ENCODE data around the gene CTPS1. TPM values are rescaled to one million over a fixed set of nuclear protein-coding genes. Genes with fewer than 3 reads are reported as not detected.

Gene CTPS1
- total RNA-seq, 1 experiment from 2014 or later: 112 TPM

DNA sequence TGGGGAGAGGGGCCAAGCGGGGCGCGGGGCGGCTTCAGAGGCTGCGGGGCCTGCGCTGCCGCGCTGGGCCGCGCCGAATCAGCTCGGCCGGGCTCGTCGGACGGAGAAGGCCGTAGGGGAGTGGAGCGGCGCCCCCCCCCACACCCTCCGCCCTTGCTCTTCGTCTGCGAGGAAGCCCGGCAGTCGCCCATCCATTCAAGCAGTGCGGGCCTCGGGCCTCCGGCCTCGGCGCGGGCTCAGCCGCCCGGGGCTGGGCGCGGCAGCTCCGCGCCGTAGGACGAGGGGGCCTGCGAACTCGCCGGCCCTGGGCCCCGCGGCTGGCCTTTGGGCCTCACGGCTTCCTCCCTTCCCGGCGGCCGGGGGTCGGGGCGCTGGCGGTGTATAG, 564 bp downstream of the CTPS1 start:
- Histone ChIP-seq H3K4me1 (peaks cover 5% of the 10 kb centered on the region; the same call in 1 of the 2 replicates), H3K36me3 (peaks cover 31% of the 10 kb centered on the region), H3K9me3 (replicated peaks) (no peaks in the 10 kb centered on the region), H3K27me3 (no peaks in the 10 kb centered on the region), H3K27ac (peak overlapping the region; percentile 93), H3K4me3 (peak overlapping the region; percentile 96)
- DNase-seq: peak in 1 of 2 experiments; percentile 29

DNA sequence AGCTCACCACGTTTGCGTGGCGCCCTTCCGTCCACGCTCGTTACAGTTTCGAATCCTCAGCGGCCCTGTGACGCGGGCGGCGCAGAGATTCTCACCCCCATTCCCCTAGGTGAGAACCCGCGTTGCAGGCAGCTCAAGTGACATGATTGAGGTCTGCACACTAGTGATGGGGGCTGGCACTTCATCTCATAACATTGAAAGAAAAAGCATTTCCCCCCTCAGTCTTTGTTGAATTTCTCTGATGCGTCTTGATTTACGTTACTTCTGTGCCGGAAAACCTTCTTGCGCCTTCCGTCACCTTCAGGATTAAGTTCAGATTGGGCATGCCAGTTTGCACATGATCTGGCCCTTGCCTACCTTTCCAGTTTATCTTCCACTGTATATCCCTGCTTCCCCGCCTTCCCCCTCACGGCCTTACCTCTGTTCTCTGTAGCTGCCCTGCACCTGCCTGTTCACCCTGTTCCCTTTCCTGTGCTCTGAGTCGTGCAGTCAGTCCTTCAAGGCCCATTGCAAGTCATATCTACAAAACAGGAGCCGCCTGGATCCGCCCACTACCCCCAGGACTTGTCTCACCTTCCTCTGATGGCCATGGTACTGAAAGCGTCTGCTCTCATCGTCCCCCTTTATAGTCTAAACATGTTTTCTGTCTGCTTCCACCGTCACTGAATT, 1.1 kb downstream of the CTPS1 start:
- Histone ChIP-seq H3K4me3 (peak overlapping the region; percentile 96), H3K36me3 (peaks cover 36% of the 10 kb centered on the region), H3K27me3 (no peaks in the 10 kb centered on the region), H3K4me1 (peaks cover 5% of the 10 kb centered on the region; the same call in 1 of the 2 replicates), H3K9me3 (replicated peaks) (no peaks in the 10 kb centered on the region), H3K27ac (peak overlapping the region; percentile 93)
- DNase-seq: peak; percentile 27 to 45

DNA sequence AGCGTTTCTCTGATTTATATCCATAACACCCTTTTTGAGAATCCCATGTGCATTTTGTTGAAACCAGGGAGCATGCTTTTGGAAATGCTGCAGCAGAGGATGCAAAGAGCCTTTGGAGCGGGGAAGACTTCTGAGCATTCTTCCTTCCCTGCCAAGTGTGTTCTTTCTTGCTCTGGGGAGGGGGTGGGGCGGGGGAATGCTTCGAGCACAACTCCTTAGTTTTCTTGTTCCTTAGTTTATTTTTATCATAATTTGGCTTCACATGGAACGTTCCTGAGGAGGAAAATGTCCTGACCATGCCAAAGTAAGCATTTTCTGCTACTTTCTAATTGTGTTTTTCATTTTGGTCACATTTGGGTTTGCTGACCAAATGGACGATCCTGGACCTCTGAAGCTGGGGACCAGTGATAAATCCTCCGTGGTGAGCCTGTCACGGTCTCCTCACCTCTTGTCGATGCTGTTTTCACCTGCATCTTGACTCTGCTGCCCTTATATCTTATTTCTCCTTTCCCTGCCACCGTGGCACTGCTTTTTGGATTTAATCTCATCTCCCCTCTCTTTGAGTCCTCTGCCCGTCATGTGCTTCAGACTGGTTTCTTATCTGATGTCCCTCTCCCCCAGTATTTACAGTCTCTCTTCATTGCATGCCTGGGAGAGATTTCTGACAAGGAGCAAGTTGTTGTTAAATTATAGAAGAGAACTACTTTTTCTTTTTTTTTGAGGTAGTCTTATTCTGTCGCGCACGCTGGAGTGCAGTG, 2.4 kb downstream of the CTPS1 start:
- DNase-seq: no peak
- Histone ChIP-seq H3K4me1 (peaks cover 5% of the 10 kb centered on the region; the same call in 1 of the 2 replicates), H3K4me3 (no peak overlapping the region), H3K36me3 (peaks cover 49% of the 10 kb centered on the region), H3K9me3 (replicated peaks) (no peaks in the 10 kb centered on the region), H3K27me3 (no peaks in the 10 kb centered on the region), H3K27ac (no peak overlapping the region)

DNA sequence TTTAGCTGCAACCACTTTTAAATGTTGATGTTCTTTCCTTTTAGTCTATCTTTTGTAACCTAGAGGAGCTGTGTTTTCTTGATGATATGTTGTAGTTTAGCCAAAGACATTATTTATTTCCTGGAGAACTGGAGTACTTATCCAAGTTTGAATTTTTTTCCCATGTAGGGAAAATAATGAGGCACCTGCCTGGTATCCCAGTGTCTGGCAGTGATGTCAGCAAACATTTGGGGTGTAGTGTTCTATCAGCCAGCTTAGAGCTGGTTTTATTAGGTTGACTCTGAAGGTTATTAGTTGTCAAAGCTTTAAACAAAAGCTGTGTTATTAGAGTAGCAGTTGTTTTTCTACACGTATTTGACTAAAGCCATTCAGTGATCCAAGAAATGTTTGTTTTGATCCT, 3.2 kb downstream of the CTPS1 start:
- H3K27ac ChIP-seq: no peak overlapping the region
- H3K36me3 ChIP-seq: peaks cover 58% of the 10 kb centered on the region
- no peaks in the 10 kb centered on the region for H3K9me3 ChIP-seq (replicated peaks)
- H3K27me3 ChIP-seq: no peaks in the 10 kb centered on the region
- no peak for DNase-seq
- peaks cover 5% of the 10 kb centered on the region; the same call in 1 of the 2 replicates for H3K4me1 ChIP-seq
- H3K4me3 ChIP-seq: no peak overlapping the region

DNA sequence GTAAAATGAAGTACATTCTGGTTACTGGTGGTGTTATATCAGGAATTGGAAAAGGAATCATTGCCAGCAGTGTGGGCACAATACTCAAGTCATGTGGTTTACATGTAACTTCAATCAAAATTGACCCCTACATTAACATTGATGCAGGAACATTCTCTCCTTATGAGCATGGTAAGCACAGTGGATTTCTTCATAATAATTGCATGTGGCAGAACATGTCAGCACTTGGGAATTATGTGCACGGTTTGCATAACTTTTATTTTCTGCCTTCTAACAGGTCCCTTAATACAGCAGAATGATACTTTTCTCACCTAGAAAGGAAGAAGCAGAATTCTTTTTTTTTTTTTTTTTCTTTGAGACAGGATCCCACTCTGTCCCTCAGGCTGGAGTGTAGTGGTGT, 3.8 kb downstream of the CTPS1 start:
- Histone ChIP-seq H3K27ac (no peak overlapping the region), H3K4me3 (no peak overlapping the region), H3K4me1 (peaks cover 5% of the 10 kb centered on the region; the same call in 1 of the 2 replicates)

DNA sequence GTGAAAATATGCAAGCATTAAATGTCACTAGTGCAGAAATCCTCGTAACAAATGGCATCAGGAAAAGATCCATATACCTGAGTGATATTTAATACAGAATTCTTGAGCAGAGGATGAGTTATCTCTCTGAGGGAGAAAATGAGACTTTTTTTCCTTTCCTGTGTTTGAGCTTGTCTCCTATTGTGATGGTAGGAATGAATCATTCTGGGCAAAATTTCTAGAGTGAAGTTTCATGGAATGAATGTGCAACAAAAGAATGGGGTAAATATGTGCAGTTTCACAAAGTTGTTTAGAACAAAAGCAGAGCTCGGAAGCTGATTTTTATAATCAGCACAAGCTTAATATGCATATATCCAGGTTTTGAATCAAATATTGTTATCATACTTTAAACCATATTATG, 4.6 kb downstream of the CTPS1 start:
- peaks cover 5% of the 10 kb centered on the region; the same call in 1 of the 2 replicates for H3K4me1 ChIP-seq
- no peak overlapping the region for H3K4me3 ChIP-seq
- H3K27me3 ChIP-seq: no peaks in the 10 kb centered on the region
- no peaks in the 10 kb centered on the region for H3K9me3 ChIP-seq (replicated peaks)
- H3K27ac ChIP-seq: no peak overlapping the region
- peaks cover 71% of the 10 kb centered on the region for H3K36me3 ChIP-seq
- no peak for DNase-seq

More for the DNA sequence above, 3.8 kb downstream of the CTPS1 start:
- Histone ChIP-seq H3K36me3 (peaks cover 63% of the 10 kb centered on the region), H3K9me3 (replicated peaks) (no peaks in the 10 kb centered on the region), H3K27me3 (no peaks in the 10 kb centered on the region)
- DNase-seq: no peak

DNA sequence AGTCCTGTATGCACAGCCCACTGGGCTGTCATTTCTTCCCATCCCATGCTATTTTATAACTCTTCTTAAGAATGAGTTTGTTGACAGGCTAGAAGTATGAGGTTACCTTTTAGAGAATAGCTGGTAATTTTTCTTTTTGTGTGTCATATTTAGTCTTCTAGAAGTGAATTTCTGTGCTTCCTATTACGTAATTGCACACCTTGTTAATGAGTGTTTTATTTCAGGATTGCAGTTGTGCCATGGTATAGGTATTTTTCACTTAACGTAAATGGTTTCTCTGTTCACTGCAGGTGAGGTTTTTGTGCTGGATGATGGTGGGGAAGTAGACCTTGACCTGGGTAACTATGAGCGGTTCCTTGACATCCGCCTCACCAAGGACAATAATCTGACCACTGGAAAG, 5.0 kb downstream of the CTPS1 start:
- no peaks in the 10 kb centered on the region for H3K27me3 ChIP-seq
- H3K27ac ChIP-seq: no peak overlapping the region
- DNase-seq: no peak
- no peak overlapping the region for H3K4me3 ChIP-seq
- peaks cover 5% of the 10 kb centered on the region; the same call in 1 of the 2 replicates for H3K4me1 ChIP-seq
- no peaks in the 10 kb centered on the region for H3K9me3 ChIP-seq (replicated peaks)
- H3K36me3 ChIP-seq: peaks cover 76% of the 10 kb centered on the region

DNA sequence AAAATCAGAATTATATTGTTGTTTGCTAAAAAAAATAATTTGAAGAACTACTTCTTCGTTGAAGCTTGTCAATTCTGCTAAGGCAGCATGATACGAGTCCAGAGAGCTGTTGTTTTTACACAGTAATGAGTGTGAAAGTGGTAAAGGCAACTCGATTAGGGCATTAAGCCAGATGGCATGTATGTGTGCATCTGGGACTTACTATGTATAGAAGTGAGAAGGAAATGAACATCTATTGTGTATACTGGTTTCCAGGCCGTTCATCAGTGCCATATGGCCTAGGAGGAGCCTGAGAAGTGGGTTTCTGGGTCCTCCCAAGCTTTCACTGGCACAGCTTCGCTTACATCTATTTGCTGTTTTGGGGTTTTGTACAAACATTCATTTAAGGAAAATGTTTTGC, 5.7 kb downstream of the CTPS1 start:
- no peak for DNase-seq
- H3K9me3 ChIP-seq (replicated peaks): no peaks in the 10 kb centered on the region
- H3K27me3 ChIP-seq: no peaks in the 10 kb centered on the region
- H3K4me3 ChIP-seq: no peak overlapping the region
- no peak overlapping the region for H3K27ac ChIP-seq
- H3K36me3 ChIP-seq: peaks cover 82% of the 10 kb centered on the region
- peaks cover 5% of the 10 kb centered on the region; the same call in 1 of the 2 replicates for H3K4me1 ChIP-seq

DNA sequence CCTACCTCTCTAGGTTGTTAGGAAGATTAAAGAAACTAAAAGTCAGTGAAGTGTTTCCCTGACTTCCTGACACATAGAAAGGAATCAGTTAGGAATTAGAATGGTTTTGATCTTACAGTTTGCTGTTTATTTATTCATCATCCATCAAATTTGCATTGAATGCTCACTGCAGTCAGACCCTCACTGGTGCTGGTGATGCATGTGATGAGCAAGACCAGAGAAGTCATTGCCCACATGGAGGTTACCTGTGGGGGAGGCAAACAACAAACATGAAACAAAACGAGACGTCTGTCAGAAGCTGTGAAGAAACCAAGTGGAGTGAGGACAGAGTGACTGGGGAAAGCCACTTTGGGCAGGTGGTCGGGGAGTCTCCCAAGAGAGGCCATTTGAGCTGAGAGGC, 6.4 kb downstream of the CTPS1 start:
- H3K27ac ChIP-seq: no peak overlapping the region
- no peaks in the 10 kb centered on the region for H3K27me3 ChIP-seq
- DNase-seq: no peak
- H3K9me3 ChIP-seq (replicated peaks): no peaks in the 10 kb centered on the region
- H3K4me3 ChIP-seq: no peak overlapping the region
- peaks cover 89% of the 10 kb centered on the region for H3K36me3 ChIP-seq
- H3K4me1 ChIP-seq: peaks cover 5% of the 10 kb centered on the region; the same call in 1 of the 2 replicates

DNA sequence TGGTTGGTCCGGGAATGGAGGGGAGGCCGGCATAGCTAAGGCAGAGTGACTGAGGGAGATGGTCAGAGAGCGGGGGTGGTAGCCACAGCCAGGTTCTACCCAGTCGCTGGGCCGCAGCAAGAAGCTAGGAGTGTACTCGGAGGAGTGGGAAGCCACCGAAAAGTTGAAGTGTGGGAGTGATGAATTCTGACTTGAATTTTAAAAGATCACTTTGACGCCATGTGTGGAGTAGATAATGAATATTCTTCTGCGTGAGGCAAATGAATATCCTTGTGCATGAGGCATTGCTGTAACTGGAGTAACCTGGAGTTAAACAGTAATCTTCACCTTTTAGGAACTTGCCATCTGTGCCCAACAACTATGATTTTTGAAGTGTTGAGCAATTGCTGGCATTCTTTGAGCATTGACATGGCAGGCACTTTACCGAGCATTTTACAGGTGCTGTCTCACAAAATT, 6.9 kb downstream of the CTPS1 start:
- no peak overlapping the region for H3K27ac ChIP-seq

DNA sequence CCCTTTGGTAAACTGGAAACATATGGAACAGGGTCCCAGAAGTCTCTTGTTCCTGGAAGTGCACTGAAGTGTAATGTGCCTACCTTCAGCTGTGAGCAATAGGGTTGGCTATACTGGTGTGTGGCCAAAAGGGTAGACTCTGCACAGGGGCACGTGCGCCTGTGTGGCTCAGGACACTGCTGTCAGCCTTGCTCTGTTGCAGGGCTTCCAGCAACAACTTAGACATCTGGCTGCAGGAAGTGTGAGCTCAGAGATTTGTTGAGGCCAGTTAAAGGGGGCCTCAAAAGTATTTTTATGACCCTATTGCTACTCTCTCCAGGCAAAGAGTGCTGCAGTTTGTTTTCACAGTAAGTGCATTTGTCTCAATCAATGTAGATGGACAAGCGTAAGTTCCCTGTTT, 7.5 kb downstream of the CTPS1 start:
- Histone ChIP-seq H3K4me1 (no peaks in the 10 kb centered on the region), H3K4me3 (no peak overlapping the region), H3K36me3 (peaks cover 95% of the 10 kb centered on the region), H3K9me3 (replicated peaks) (no peaks in the 10 kb centered on the region), H3K27ac (no peak overlapping the region), H3K27me3 (no peaks in the 10 kb centered on the region)
- DNase-seq: no peak

More for the DNA sequence above, 6.9 kb downstream of the CTPS1 start:
- H3K9me3 ChIP-seq (replicated peaks): no peaks in the 10 kb centered on the region
- no peak overlapping the region for H3K4me3 ChIP-seq
- peaks cover 91% of the 10 kb centered on the region for H3K36me3 ChIP-seq
- peaks cover 1% of the 10 kb centered on the region; the same call in 1 of the 2 replicates for H3K4me1 ChIP-seq
- DNase-seq: no peak
- no peaks in the 10 kb centered on the region for H3K27me3 ChIP-seq

DNA sequence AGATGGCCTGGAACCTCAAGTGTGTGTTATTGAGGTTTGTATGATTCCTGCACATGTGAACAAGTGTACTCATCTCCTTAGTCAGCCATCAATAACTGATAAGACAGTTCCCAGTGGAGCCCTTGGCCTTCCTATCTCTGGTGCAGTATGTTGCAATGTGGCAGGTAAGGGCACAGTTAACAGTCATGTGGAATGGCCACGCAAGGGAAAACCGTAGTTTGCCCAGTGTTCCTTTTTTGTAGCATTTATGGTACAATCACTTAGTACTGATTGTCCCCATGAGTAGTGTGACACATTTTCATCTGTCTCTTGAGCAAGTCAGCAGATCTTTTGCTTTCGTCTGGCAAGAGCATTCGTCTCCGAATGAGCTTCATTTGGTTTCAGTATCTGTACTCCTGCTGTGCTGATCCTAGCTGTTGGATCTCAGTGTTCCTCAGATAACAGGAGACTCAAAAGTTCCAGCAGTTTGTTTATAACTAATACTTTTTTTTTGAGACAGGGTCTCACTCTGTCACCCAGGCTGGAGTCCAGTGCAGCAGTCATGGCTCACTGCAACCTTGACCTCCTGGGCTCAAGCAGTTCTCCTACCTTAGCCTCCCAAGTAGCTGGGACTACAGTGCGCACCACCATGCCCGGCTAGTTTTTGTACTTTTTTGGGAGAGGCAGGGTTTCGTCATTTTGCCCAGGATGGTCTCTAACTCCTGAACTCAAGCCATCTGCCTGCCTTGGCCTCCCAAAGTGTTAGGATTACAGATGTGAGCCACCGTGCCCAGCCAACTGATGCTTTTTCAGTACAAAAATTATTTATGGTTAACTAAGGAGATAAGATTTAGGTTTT, 8.2 kb downstream of the CTPS1 start:
- Histone ChIP-seq H3K9me3 (replicated peaks) (no peaks in the 10 kb centered on the region), H3K36me3 (peaks cover 97% of the 10 kb centered on the region), H3K27ac (no peak overlapping the region), H3K4me1 (no peaks in the 10 kb centered on the region), H3K4me3 (no peak overlapping the region), H3K27me3 (no peaks in the 10 kb centered on the region)
- no peak for DNase-seq

DNA sequence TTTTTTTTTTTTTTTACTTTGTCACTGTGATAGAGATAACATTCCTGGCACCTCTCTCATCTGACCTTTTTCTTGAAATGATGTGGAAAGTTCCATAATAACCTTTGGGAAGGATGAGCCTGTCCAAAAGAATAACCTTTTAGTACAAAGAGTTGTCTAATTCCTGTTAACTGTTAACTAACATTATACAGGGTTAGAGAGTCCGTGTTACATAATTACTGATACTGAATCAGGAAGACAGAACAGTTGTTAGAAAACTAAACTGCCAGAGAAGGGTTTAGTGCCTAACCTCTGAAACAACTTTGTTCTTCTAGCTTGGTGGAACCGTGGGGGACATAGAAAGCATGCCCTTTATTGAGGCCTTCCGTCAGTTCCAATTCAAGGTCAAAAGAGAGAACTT, 8.8 kb downstream of the CTPS1 start:
- Histone ChIP-seq H3K27ac (no peak overlapping the region), H3K9me3 (replicated peaks) (no peaks in the 10 kb centered on the region), H3K4me3 (no peak overlapping the region), H3K36me3 (peaks cover 97% of the 10 kb centered on the region), H3K27me3 (no peaks in the 10 kb centered on the region), H3K4me1 (no peaks in the 10 kb centered on the region)
- no peak for DNase-seq

DNA sequence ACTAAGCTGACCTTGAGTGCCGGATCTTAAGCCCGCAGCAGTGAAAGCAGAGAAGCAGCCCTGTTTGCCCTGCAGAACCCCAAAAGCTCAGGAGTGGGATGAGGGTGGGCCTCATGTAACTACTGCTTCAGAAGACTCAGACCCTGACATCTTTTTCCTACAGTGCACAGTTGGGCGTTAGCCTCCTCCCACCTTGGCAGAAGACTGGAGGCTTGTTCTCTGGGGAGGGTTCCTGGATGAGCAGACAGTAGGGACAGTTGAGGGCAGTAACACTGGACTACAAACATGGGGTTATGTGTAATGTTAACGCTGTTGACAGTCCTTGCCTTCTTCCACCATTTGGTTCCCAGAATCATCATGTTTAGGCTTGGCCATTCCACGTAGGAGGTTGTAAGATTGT, 9.6 kb downstream of the CTPS1 start:
- no peaks in the 10 kb centered on the region for H3K9me3 ChIP-seq (replicated peaks)
- no peak overlapping the region for H3K4me3 ChIP-seq
- H3K4me1 ChIP-seq: no peaks in the 10 kb centered on the region
- H3K36me3 ChIP-seq: peaks cover 96% of the 10 kb centered on the region
- no peak overlapping the region for H3K27ac ChIP-seq
- no peaks in the 10 kb centered on the region for H3K27me3 ChIP-seq
- no peak for DNase-seq

DNA sequence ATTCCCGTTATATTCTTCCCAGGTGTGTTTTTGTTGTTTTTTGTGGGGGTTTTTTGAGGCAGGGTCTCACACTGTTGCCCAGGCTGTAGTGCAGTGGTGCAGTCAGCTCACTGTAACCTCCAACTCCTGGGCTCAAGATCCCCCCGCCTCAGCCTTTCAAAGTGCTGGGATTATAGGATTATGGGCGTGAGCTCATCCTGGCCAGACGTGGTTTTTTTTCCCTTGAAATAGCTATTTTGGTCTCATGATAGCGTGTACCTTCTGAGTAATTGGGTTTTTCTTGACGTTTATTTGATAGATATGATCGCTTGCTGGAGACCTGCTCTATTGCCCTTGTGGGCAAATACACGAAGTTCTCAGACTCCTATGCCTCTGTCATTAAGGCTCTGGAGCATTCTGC, 17.6 kb downstream of the CTPS1 start:
- H3K4me3 ChIP-seq: no peak overlapping the region
- DNase-seq: no peak
- no peak overlapping the region for H3K27ac ChIP-seq
- no peaks in the 10 kb centered on the region for H3K9me3 ChIP-seq (replicated peaks)
- H3K36me3 ChIP-seq: peaks cover 95% of the 10 kb centered on the region
- no peaks in the 10 kb centered on the region for H3K4me1 ChIP-seq
- no peaks in the 10 kb centered on the region for H3K27me3 ChIP-seq

All from SJCRH30 (cell line).